HG02759 (cell line): Measurements from ENCODE around the gene NRL.
"Not testable (repeated sequence)": the region's sequence is repeated elsewhere in the genome, so short reads cannot be mapped to it uniquely, and the experiment has no call there.

ENCODE experiments used
- ATAC-seq: cut with Tn5 transposase; IDR thresholded peaks from one replicate; pipeline ENCODE4 v1.9.1; 2021; ENCODE audit warnings: mild to moderate bottlenecking, moderate library complexity; ENCODE audit not compliant: unreplicated experiment

Gene NRL

GRCh38 chr14:24127673-24128072 lies 12.9 kb upstream of the NRL start:
- no peak for ATAC-seq

GRCh38 chr14:24126939-24127338 lies 12.2 kb upstream of the NRL start:
- no peak for ATAC-seq

GRCh38 chr14:24123424-24124417 lies 9.0 kb upstream of the NRL start:
- ATAC-seq = peak; percentile 78

- no peak for ATAC-seq
Observed at GRCh38 chr14:24122898-24123297, 8.1 kb upstream of the NRL start.

- ATAC-seq = no peak
Observed at GRCh38 chr14:24122416-24122815, 7.7 kb upstream of the NRL start.

GRCh38 chr14:24121210-24121609 lies 6.5 kb upstream of the NRL start:
- no peak for ATAC-seq

GRCh38 chr14:24119691-24120090 lies 4.9 kb upstream of the NRL start:
- no peak for ATAC-seq

GRCh38 chr14:24117179-24117578 lies 2.4 kb upstream of the NRL start:
- ATAC-seq = no peak

GRCh38 chr14:24116128-24116814 lies 1.5 kb upstream of the NRL start:
- no peak for ATAC-seq

- ATAC-seq = no peak
Observed at GRCh38 chr14:24115422-24116127, 826 bp upstream of the NRL start.

GRCh38 chr14:24113801-24114531 lies 783 bp downstream of the NRL start:
- ATAC-seq = peak; percentile 35

GRCh38 chr14:24113379-24113800 lies 1.4 kb downstream of the NRL start:
- no peak for ATAC-seq

GRCh38 chr14:24110523-24110922 lies 4.2 kb downstream of the NRL start:
- ATAC-seq = no peak

- ATAC-seq = no peak
Observed at GRCh38 chr14:24110060-24110459, 4.7 kb downstream of the NRL start.

- ATAC-seq = no peak
Observed at GRCh38 chr14:24108336-24108874, 6.3 kb downstream of the NRL start.

GRCh38 chr14:24106672-24107271 lies 8.0 kb downstream of the NRL start:
- no peak for ATAC-seq

- ATAC-seq = not testable (repeated sequence)
Observed at GRCh38 chr14:24105609-24106239, 9.0 kb downstream of the NRL start.

- no peak for ATAC-seq
Observed at GRCh38 chr14:24103451-24103850, 11.3 kb downstream of the NRL start.

- no peak for ATAC-seq
Observed at GRCh38 chr14:24102357-24103048, 12.2 kb downstream of the NRL start.
